ENCODE measurements around the gene DTX4.

- no peak for TF ChIP-seq POLR2A (IDR thresholded peaks at IDR 0.05)
- TF ChIP-seq, protein P1, sequence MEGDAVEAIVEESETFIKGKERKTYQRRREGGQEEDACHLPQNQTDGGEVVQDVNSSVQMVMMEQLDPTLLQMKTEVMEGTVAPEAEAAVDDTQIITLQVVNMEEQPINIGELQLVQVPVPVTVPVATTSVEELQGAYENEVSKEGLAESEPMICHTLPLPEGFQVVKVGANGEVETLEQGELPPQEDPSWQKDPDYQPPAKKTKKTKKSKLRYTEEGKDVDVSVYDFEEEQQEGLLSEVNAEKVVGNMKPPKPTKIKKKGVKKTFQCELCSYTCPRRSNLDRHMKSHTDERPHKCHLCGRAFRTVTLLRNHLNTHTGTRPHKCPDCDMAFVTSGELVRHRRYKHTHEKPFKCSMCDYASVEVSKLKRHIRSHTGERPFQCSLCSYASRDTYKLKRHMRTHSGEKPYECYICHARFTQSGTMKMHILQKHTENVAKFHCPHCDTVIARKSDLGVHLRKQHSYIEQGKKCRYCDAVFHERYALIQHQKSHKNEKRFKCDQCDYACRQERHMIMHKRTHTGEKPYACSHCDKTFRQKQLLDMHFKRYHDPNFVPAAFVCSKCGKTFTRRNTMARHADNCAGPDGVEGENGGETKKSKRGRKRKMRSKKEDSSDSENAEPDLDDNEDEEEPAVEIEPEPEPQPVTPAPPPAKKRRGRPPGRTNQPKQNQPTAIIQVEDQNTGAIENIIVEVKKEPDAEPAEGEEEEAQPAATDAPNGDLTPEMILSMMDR (IDR thresholded peaks at IDR 0.05) = no peak
Measured at GRCh38 chr11:59174664-59175033, 2.7 kb downstream of the DTX4 start.
